HTERT RPE-1 (cell line): ENCODE measurements around the gene VPS4B.
"Not testable (repeated sequence)": the region's sequence is repeated elsewhere in the genome, so short reads cannot be mapped to it uniquely, and the experiment has no call there.

Experiments used
- in situ Hi-C: fragments of 300-500 bp; cut with MboI; formaldehyde crosslinking; loops from 4 replicates; pipeline ENCODE4 v1.14.3; 2020; ENCODE audit warnings: low sequenced_read_pairs

VPS4B gene

GRCh38 chr18:63422087-63422863, at the start of gene VPS4B:
Gene VPS4B, minus strand, starts transcription at chr18:63422476. Its CDS starts 217 bp downstream, at chr18:63422259.
- in situ Hi-C loops: no loop called here

- in situ Hi-C loops: no loop called here
Observed at GRCh38 chr18:63470751-63471150, 48.5 kb upstream of the VPS4B start.

GRCh38 chr18:63468575-63468974, 46.3 kb upstream of the VPS4B start:
- in situ Hi-C loops: no loop called here

- in situ Hi-C loops: no loop called here
Observed at GRCh38 chr18:63467699-63468098, 45.4 kb upstream of the VPS4B start.

GRCh38 chr18:63465059-63465458, 42.8 kb upstream of the VPS4B start:
- in situ Hi-C loops: no loop called here

GRCh38 chr18:63464434-63464833, 42.2 kb upstream of the VPS4B start:
- in situ Hi-C loops: no loop called here

GRCh38 chr18:63460414-63460813, 38.1 kb upstream of the VPS4B start:
- in situ Hi-C loops: no loop called here

GRCh38 chr18:63457977-63458376, 35.7 kb upstream of the VPS4B start:
- in situ Hi-C loops: no loop called here

- in situ Hi-C loops: no loop called here
Observed at GRCh38 chr18:63454497-63454896, 32.2 kb upstream of the VPS4B start.

GRCh38 chr18:63452751-63453150, 30.5 kb upstream of the VPS4B start:
- in situ Hi-C loops: not testable (repeated sequence)

GRCh38 chr18:63451799-63452660, 29.8 kb upstream of the VPS4B start:
- in situ Hi-C loops: no loop called here

- in situ Hi-C loops: no loop called here
Observed at GRCh38 chr18:63449426-63449825, 27.1 kb upstream of the VPS4B start.

- in situ Hi-C loops: no loop called here
Observed at GRCh38 chr18:63447066-63447465, 24.8 kb upstream of the VPS4B start.

- in situ Hi-C loops: no loop called here
Observed at GRCh38 chr18:63446266-63446665, 24.0 kb upstream of the VPS4B start.

- in situ Hi-C loops: no loop called here
Observed at GRCh38 chr18:63445037-63445436, 22.8 kb upstream of the VPS4B start.

- in situ Hi-C loops: no loop called here
Observed at GRCh38 chr18:63444580-63444979, 22.3 kb upstream of the VPS4B start.

GRCh38 chr18:63443829-63444228, 21.6 kb upstream of the VPS4B start:
- in situ Hi-C loops: no loop called here

GRCh38 chr18:63440881-63441280, 18.6 kb upstream of the VPS4B start:
- in situ Hi-C loops: no loop called here

- in situ Hi-C loops: no loop called here
Observed at GRCh38 chr18:63440219-63440618, 17.9 kb upstream of the VPS4B start.

- in situ Hi-C loops: no loop called here
Observed at GRCh38 chr18:63439334-63439733, 17.1 kb upstream of the VPS4B start.

- in situ Hi-C loops: no loop called here
Observed at GRCh38 chr18:63438181-63438580, 15.9 kb upstream of the VPS4B start.

- in situ Hi-C loops: no loop called here
Observed at GRCh38 chr18:63433334-63433866, 11.1 kb upstream of the VPS4B start.
